GM19043 (cell line): ENCODE results near the gene CCL27.

Experiments
- ATAC-seq: cut with Tn5 transposase; IDR thresholded peaks from one replicate; pipeline ENCODE4 v1.9.1; 2021; ENCODE audit warnings: low read depth; ENCODE audit not compliant: unreplicated experiment

The CCL27 gene

DNA sequence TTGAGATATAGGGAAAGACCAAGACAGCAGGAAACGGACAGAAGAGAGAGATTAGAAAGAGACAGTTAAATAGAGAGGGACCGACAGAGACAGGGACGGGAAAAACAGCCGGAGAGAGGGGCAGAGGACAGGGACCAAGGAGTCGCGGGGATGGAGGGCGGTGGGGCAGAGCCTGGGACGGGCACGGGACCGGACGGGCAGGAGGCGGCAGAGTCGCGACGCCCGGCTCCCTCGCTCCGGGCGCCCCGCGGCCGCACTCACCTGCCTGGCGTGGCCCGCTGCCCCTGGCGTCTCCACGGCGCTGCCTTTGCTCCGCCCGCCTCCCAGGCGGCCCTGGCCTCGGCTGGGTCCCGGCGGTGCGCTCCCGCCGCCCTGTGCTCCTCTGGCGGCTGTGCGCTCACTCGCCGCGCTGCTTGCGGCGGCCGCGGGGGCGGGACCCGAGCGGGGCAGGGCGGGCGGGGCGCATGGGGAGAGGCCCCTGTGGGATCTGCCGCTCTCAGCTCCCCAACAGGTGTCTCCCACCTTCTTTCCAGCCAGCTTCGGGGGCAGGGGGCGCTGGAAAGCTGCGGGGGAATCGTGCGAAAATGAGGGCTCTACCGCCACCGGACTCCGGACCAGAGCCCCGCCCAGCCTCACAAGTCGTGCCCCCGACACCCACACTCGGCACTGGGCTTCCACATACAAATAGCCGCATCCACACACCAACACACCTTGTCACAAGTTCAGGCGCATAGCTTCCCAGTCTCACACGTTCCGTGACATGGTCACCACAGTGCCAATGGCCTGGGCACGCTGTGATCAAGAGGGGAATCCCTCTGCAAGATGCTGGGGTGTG, 33.6 kb downstream of the CCL27 start, which contains the start of gene ARID3C:
Gene ARID3C, minus strand, starts transcription at position 411 of the 835 bp plus-strand sequence. CDS start 1,052 bp downstream, outside the sequence.
- no peak for ATAC-seq

GRCh38 chr9:34627716-34628655, 34.5 kb downstream of the CCL27 start:
- no peak for ATAC-seq

- ATAC-seq, result no peak
These were observed 37.3 kb downstream of the CCL27 start for GRCh38 chr9:34625186-34625486.

DNA sequence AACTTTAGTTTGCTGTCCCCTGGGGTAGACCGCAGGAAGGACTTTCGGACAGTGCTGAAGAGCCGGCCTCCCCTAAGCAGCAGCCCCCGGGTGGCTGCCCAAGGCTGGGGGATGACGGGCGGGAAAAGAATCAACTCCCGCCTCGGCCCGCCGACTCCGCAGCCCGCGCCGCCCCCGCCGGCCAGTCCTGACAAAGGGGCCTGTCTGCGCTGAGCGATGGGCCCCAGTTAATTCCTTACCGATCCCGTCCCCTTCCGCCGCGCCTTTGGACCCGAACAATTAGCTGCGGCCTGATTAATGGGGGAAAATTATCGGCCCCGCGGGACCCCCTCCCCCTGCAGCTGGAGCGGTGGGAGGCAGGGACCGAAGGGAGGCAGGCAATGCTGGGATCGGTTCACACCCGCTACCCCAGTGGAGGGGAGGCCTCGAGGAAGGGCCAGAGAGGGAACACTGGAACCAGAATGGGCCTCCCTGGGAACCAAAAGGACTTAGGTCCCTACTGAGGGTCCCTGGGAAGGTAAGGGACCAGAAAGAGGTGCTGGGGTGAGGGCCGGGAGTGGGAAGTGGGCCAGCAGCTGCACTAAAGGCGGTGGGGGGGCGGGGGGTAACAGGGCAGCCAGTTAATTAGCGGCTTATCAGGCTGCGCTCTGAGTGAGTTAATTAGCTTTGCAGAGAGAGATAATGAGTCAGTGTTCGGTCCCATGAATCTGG, 37.8 kb downstream of the CCL27 start:
- ATAC-seq, result no peak

GRCh38 chr9:34623374-34624235, 38.9 kb downstream of the CCL27 start:
- ATAC-seq, result no peak

DNA sequence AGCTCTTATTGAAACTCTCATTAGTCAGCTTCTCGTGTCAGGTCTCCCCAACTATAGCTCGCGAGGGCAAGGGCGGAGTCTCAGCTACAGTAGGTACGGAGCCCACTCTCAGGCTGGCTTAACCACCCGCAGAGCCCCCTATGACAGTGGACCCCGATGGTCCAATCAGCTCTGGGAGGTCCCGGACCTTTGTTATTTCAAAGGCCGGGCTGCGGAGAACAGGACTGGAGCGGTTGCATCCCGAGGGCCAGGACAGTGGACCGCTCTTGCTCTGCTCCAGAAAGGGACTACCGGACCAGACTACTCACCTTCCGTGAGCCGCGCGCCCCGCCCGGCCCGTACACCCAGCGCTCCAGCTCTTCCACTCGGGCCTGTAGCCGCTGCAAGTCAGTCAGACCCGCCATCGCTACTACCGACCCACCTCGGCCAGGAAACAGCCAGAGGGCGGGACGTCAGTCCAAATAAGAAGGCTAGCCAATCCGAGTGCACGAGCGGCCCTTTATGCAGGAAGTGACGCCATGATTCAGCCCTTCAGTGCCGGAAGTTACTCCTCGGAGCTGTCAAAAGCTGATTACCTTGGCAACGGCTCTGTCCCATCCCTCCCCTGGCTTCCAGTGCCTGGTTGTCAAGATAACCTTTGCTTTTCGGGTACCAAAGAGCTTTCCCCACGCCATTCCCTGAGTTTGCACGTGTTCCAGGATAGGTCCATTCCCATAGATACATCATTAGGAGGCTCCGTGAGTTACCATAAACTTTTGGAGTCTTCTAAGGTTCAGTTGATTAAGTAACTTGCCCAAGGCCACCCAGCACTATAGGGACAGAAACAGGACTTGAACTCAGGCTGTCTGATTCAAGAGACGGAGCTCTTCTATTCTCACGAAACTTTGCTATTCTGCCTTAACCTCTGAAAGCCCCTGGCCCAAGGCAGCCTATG, 42.1 kb downstream of the CCL27 start, which contains the start of gene DCTN3:
Gene DCTN3, minus strand, starts transcription at position 435 of the 934 bp plus-strand sequence. Its CDS starts 31 bp downstream, at position 404.
- ATAC-seq, result peak; percentile 99

- ATAC-seq, result no peak
These were observed 47.3 kb downstream of the CCL27 start for GRCh38 chr9:34615132-34615531.

- ATAC-seq, result no peak
These were observed 49.6 kb downstream of the CCL27 start for GRCh38 chr9:34612788-34613390.
